ENCODE results near the gene NEK6. TPM values are rescaled to one million over a fixed set of nuclear protein-coding genes. Genes with fewer than 3 reads are reported as not detected.
A peak's percentile ranks its signal among the peaks of the same experiment; 100 is the strongest.

The NEK6 gene
- total RNA-seq, 1 experiment from 2014 or later: 22.1 TPM

DNA sequence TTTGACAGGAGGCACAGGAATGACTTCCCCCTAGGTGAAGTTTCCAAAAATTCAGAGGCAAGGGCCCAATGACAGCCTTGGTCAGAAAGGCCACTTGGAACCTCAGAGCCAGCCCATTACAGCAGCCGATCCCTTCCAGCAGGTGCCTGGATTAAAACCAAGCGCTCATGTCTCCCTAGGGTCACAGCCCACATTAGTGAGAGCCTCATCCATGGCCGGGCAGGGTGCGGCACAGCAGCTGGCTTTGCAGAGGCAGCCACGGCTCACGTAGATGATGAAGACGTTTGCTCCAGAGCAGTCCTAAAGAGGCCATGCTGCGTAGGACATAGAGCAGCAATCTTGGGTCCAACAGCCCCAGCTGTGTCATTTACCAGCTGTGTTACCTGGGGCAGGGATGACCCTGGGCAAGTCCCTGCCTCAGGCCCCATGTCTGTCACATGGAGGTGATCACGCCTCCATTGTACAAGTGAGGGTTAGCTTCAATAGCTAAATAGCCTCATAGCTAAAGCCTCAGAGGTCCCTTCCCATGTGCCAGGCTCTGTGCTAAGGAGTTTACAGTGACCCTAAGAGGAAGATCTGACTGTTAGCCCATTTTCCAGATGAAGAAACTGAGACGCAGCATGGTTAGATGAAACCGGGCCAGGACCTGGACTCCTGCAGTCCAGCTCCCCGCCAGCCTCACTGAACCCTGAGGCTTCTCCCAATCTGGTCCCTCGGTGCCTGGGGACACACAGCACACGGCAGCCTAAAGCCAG is 39.2 kb downstream of the NEK6 start:
- DNase-seq (ENCODE audit: low spot score): no peak

DNA sequence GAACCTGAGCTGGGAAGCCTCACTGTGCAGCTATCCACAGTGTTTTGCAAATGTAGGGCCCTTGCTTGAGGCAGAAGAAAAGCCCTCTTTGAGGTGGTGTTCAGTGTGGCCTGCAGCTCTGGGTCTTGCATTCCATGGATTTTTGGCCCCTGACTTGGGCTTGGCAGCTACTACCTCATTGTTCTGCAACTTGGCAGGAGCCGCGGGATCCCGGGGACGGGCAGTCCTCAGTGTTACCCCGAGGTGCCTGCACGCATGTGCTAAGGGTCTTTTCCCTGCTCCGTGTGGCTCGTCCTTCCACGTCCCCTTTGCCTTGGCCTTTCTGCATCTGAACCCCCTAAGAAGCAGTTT is 39.8 kb downstream of the NEK6 start:
- DNase-seq (ENCODE audit: low spot score): peak; percentile 8

DNA sequence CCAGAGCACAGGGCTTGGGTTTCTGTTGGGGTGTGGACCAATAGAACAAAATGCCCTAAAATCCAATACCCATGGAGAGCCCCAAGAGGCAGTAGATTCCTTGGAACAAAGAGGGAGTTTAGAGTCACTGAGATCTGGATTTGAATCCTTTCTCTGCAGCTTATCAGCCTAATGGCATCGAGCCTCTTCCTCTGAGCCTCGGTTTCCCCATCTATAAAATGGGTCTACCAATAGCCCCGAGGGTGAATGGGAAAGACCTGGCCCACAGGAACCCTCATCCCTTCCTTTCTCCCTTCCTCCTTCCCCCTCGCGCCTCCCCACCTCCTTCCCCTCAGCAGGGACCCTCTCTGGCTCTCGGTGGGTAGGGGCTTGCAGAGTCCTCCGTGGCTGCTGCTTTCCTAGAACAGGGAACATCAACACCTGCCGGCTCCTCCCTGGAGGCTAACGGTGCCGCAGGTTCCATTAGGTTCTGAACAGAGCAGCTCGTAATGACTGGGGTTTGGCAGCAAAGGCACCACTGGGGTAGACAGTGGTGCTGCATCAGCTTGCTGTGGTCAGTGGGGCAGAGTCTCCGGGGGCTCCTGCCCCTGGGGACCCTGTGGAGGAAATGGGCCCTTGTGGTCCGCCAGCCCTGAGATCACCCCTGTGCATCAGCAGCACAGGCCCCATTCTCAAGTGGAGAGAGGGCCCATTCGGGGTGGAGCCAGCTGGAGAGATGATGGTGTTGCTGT is 40.3 kb downstream of the NEK6 start:
- no peak for DNase-seq (ENCODE audit: low spot score)

DNA sequence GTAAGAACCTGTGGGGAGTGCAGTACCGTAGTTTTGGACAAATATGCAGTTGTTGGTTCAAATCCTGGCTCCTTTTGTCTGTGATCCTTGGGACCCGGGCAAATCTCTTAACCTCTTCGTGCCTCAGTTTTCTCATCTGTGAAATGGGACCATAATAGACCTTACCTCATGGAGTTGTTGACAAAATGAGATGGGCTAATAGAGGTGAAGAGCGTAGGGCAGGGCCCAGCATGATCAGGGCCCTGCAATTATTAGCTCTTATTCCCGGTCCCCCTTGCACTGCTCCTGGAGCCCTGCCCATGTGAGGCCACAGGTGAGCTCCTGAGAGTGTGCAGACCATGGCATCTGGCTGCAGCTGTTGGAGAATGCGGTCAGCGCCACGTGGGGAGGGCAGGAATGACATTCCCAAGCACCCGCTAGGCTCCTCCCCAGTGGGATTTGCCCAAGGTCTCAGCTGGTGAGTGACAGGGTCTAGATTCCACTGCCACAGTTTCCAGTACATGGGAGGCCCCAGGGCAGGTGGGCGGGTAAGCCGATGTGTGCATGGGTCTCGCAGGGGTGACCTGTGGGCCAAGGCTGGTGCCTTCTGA is 41.0 kb downstream of the NEK6 start:
- DNase-seq (ENCODE audit: low spot score): no peak

DNA sequence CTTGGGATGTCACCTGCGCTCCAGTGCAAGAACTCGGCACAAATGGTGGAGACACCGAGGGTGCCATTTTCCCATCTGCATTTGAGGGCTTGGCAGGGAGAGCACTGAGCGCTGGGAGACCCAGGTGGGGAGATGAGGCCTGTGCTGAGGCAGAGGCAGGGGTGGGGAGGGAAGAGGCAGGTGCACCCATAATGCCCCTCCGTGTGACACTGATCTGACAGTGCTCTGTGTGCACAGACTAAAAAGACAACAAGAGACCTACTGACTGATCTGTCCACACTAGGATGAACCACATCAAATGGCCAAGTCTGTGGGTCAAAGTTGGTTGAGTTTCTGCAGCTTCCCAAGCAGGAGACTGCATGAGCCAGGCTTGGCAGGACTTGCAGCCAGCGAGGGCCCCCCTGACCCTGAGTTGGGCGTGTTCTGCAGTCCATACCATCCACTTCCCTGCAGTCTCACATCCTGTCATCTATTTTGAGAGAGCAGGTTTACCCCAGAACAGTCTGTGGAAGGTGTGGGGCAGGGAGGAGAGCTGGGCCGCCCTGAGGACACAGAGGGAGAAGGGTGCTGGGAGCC is 41.9 kb downstream of the NEK6 start:
- DNase-seq (ENCODE audit: low spot score): no peak

DNA sequence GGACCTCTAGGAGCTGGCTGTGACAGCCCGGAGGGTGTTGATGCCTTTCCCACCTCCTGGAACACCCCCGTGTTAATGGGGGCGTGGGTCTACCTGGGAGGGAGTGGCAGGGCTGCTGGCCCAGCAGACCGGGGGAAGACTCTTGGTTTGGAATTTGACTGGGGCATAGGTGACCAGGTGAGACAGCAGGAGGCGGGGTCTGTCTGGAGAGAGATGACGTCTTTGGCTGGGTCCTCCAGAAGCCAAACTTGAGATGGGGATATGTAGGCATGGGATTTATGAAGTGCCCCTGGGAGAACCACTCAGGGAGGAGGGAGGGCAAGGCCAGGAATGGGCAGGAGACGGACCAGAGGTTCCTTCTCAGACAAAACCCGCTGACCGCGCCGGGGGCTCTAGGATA is 42.6 kb downstream of the NEK6 start:
- DNase-seq (ENCODE audit: low spot score): no peak

DNA sequence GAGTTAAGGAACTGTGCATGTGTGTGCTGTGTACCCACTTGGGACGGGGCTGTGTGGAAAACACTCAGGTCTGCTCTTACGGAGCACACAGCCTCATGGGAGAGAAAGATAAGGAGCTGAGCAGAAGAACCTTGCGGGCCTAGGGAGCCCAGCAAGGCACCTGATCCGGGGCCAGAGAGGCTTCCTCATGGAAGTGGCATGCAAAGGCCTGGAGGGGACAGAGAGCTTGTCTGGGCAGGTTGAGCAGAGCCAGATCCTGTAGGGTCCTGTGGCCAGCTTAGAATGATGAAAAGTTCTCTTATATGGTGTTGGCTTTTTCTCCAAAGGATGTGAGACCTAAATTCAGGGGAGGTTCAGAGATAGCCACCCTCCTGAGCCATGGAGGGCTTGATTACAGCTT is 45.2 kb downstream of the NEK6 start:
- DNase-seq (ENCODE audit: low spot score): no peak

DNA sequence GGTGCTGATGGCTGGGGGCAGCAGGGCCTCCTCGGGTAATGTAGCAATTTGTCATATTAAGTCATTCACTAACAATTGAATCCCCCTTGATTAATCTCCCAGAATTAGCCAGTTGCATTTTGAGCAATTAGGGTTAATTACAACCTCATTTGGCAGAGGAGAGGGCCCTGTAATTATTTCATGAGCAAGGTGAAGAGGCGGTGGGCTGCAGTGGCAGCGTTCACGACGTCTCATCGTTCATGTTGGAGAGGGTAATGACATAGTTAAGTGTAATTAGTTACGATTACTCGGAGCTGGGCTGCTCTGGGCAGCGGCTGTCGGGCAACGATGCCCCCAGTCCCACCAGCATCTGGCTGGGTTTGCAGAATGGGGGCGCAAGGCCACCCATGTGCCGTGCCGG is 46.0 kb downstream of the NEK6 start:
- no peak for DNase-seq (ENCODE audit: low spot score)

DNA sequence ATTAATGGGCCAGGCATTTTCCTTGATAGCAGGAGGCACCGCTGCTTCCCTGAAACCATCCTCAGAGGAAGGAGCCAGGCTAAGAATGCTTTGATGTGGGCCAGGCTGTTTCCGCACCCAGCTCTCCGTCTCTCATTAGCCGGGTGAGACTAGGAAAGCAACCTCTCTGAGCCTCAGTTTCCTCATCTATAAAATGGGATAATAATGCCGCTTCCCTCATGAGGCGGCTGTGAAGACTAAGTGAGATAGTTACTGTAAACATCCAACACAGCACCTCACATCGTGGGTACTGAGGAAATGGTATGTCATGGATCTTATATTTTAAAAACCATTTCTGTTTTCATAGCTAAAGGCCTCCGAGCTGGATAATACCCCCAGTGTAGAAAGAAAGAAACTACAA is 46.5 kb downstream of the NEK6 start:
- DNase-seq (ENCODE audit: low spot score): no peak

DNA sequence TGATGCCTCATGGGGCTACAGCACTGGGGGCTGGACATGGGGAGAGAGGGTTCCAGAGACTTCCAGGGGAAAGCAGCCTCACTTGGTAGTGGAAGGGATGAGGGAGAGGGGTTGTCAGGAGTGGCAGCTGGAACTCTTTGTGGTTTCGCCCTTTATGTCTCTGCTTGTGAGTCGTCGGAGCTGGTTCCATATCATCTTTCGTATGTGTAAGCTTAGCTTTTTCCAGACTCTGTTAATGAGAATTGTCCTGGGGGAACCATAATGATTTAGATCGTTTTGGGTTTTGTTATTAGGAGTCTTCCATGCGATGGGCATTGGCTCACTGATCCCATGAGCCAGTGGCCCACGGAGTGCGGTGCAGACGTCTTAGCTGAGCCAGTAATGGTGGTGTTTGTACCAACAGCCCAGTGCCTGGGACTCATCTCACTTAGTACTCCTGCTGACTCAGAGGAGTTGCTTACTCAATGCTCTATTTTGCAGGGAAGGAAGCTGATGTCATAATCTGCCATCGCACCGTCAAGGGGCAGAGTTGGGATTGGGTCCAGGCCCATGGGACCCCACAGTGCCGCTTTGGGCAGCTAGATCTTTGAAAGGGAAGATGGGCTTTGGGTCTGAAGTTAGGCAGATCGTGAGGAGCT is 48.5 kb downstream of the NEK6 start:
- DNase-seq (ENCODE audit: low spot score): no peak

DNA sequence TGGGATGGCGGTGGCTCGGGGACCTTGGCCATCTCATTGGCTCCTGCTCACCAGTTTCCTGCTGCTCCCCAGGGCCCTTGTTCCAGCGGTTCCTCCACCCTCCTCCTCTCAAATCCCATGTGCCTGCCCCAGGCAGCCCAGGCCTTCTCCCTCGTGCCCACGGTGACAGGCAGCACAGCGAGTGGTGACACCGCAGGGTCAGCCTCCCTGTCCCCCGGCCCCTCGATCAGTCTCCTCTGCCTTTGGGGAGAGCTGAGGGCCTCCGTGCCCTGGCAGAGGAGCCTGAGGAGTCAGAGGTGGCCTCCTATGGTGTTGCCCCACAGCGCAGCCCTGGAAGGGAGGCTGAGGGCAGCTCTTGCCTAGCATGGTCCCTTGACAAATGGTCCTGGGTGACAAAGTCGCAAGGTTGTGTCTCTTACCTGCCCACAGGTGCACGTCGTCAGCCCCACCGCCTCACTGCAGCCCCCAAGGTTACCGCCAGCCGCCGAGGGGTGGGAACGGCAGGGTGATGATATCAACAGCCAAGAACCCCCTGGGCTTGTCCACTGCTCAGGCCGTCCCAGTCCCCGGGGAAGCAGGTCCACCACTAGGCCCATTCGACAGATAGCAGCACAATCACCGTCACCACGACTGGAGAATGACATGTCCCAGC is 49.8 kb downstream of the NEK6 start:
- no peak for DNase-seq (ENCODE audit: low spot score)

DNA sequence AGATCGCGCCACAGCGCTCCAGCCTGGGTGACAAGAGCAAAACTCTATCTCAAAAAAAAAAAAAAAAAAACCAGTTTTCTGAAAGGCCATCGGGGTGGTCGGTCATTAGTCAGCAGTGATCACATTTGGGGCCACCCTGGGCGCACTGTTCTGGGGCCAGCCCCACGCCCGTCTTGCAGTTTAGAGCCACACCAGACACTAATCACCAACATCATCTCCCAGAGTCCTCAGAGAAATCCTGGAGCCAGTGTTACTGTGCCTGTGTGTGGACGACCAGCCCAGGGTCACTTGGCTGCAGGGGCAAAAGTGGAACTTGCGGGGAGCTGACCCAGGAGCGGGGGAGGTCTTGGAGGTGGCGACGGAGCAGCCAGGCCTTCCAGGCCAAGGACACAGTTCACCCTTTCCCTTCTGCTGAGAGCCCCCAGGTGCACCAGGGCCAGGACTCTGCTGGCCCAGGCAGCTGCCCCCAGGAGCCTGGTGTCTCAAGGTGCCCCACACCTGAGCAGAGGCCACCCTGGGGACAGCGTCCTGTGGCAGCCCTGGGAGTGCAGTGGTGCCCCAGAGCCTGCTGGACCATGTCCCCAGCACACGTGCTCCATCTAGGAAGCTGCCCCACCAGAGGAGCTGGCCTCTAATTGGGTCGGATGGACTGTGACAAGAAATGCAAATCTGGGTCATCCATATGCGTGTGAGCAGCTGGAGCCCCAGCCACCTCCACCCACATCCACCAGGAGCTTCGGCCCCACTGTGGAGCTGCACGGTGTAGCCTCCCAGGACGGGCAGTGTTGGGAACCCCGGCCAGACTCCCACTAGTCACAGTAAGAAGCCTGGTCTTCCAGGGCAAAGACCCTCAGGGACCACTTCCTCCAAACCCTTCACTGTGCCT is 51.1 kb downstream of the NEK6 start:
- no peak for DNase-seq (ENCODE audit: low spot score)

DNA sequence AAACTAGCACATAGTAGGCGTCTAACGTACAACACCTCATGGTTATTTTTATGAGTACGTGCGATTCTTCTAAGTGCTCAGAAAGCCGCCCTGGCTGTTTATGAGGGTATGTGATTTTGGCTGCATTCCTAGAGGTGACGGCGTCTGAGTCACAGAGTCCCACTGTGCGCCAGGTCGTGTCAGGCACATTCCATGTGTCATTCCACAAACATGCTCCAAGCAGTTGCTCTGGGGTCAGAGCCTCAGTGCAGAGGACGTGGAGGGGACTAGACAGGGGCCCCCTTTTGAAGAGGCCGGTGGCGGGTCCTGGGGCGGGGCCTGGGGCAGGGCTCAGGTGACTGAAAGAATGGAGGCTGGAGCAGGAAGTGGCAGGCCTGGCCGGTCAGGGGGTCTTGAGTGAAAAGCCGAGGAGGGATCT is 51.9 kb downstream of the NEK6 start:
- DNase-seq (ENCODE audit: low spot score): peak; percentile 55

DNA sequence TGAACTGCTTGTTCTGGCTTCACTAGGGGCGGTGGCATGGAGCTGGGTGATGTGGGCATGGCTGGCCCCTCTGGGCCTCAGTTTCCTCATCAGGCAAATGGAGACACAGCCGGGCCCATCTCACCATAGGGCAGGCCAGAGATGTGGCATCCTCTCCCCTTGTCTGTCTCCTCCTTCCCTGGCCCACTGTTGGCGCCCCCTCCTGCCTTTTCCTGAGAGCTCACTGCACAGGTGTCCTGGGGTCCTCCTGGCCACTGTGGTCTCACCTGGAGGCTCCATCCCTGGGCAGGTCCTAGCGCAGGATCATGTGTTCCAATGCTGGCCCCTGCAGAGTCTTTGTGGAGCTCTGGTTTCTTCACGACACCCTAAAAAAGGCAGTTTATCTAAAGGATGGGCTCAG is 53.5 kb downstream of the NEK6 start:
- DNase-seq (ENCODE audit: low spot score): no peak

DNA sequence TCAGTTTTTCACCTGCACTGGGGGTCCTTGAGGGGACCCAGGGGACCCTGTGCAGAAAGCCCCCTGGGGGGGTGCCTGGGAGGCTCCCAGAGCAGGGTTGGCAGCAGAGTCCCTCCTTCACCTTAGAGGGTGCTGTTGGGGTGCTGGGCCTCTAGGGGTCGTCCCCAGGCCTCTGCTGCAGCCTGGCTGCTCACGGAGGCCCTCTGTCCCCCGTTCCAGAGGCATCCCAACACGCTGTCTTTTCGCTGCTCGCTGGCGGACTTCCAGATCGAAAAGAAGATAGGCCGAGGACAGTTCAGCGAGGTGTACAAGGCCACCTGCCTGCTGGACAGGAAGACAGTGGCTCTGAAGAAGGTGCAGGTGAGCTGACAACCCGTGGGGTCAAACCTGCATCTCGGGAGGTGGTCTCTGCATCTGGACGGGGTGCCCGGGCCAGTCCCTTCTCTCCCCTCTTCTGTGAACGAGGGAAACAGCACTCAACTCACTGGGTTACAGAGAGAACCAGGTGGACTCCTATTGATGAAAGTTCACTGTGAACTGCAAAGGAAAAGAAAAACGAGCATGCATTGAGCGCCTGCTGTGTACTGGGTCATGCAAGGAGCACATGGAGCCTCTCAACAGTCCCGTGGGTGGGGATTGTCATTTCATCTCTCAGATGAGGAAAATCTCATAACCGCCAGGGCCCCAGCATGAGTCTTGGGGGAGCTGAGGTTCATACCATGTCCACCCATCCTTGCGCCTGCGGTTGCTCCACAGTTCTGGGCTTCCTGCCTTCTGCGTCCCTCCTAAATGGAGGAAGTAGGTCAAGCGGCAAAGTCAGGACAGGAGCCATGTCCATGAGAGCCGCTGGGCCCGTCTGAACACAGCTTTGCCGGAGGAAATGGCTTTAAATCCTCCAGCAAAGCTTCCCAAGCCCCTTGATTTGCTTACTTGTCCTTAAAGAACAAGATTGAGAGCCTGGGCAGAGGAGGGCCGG is 54.8 kb downstream of the NEK6 start:
- DNase-seq (ENCODE audit: low spot score): no peak

DNA sequence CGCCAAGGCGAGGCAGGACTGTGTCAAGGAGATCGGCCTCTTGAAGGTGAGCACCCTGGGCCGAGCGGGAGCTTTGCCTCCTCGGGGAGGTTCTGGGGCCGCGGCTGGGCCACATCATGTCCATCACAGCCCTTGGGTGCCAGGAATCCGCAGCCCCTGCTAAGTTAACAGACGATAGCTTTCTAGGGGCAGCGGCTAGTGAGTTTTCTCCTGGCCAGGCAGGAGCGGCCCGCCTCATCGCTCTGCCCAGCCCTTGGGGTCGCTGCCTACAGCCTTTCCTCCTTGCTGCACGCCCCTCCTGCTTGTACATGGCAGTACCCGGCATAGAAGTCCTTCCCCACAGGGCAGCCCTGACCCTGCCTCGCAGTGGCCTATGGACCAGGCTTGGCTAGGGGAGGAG is 56.2 kb downstream of the NEK6 start:
- DNase-seq (ENCODE audit: low spot score): no peak

DNA sequence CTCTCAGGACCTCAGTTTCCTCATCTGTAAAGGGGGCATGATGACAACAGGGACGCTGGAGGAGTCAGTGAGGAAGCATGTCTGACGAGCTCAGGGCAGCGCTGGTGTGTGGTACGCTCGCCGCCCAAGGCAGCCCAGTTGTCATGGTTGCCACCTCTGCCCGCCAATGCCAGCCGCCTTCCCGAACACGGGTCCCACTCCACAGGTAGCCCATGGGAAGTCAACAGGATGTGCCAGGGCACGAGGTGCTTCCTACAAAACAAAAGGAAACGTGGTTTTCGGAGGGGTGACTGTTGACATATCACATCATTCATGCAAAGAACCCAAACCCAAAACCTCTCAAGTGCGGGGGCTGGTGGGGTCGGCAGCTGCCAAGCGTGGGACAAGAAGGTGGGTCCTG is 58.1 kb downstream of the NEK6 start:
- no peak for DNase-seq (ENCODE audit: low spot score)

DNA sequence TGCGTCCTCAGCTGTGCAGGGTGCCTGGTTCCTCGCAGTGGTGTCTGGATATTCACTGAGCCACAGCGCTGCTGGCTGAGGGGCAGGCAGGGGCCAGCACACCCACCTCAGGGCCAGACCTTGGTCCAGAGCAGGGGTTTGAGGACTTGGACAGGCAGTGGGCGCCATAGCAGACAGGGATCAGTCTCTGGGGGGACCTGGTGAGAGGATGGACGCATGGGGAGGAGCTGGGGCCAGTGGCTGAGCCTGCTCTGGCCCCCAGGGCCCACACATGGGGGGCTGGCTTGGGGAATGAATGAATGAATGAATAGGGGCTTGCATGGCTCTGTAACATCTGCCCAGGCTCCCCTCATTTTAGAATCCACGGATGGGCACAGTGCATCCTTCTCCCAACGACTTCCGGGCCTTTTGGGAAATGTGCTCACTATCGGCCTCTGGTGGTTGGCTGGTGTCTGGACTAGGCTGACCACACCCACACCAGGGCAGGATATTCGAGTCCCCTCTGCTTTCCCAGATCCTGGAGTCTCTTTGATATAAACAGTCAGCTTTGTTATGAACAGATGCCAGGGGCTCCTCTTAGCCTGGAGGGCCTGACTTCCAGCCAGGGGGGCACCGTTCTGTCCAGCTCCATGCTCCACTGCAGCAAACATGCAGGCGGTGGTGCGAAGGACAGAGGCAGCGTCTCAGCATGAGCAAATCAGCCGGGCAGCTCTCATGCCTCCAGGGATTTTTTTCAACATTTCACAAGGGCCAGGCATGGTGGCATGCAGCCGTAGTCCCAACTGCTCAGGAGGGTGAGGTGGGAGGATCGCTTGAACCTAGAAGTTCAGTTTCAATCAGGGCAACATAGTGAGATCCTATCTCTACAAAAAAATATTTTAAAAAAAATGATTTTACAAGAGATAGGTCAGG is 62.6 kb downstream of the NEK6 start:
- DNase-seq (ENCODE audit: low spot score): peak; percentile 73

All from HT-29 (cell line).